B cell (primary cell): ENCODE measurements around the gene JARID2.

Experiments
- CTCF ChIP-seq: fragments of 200-600 bp; IDR thresholded peaks from one replicate; pipeline ENCODE4 v1.8.0; 2022; ENCODE audit warnings: antibody characterized with exemption, mild to moderate bottlenecking
- EZH2 ChIP-seq: IDR thresholded peaks from 2 replicates; pipeline ENCODE4 v1.6.1; 2012; ENCODE audit warnings: borderline replicate concordance, low read depth, mild to moderate bottlenecking, moderate library complexity, low read length; ENCODE audit not compliant: insufficient read depth, poor library complexity, severe bottlenecking

- no peak for TF ChIP-seq CTCF
- no peak for TF ChIP-seq EZH2
These were observed 162.9 kb downstream of the JARID2 start for GRCh38 chr6:15408758-15409157.
